Left hindlimb (tissue), 1 donor: ENCODE data around the gene PPP6R1.
A peak's percentile ranks its signal among the peaks of the same experiment; 100 is the strongest.
"Not testable (repeated sequence)": the region's sequence is repeated elsewhere in the genome, so short reads cannot be mapped to it uniquely, and the experiment has no call there.

ENCODE experiments used
- DNase-seq: peaks from one replicate; pipeline ENCODE4 v3.0.0-alpha.2; 2018

The PPP6R1 gene

DNA sequence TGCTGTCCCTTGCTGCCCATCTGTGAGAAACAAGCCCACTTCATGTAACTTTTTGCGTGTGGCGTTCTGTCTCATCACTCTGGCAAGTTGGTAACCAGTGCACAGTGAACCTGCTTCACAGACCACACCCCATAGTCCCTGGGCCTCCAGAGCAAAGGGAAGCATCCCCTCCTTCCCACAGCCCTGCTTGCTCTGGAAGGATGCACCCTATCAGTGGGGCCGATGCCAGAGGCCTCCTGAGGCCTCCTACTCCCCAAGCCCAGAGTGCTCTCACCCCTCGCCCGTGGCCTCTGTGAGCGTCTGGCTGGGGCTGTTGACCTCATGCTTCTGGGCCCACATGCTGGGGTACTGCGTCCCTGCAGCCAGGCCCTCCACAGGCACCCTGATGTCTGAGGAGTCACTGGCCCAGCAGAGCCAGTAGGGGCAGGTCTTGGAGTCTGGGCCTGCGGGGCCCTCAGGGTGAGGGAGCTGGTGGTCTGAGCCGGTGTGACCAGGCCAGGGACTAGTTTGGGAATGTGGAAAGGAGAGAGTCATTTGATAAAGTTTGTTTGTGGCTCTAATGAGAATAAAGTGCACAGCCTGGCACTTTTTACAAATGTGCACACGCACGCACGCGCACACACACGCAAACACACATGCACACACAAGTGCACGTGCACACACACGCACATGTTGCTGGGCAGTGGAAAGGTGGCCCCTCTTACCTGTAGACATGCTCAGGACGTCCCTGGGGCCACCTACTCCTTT, 35.4 kb downstream of the PPP6R1 start:
- no peak for DNase-seq

DNA sequence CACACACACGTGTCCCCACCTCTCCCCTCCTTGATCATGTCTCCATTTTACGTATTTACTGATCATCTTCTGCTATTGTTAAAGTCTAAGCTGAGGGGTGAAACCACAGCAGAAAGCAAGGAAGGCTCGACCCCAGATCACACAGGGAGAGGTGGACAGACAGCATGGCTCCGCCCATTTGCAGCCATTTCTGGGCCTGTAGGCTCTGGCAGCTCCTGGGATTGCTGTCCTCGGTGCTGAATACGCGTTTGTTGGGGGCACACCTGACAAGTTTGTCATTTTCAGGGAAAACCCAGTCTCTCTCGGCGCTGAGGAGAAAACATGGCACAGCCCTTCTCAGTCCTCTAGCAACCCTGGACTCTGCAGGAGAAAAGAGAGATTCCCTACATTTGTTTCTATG, 38.3 kb downstream of the PPP6R1 start:
- no peak for DNase-seq

DNA sequence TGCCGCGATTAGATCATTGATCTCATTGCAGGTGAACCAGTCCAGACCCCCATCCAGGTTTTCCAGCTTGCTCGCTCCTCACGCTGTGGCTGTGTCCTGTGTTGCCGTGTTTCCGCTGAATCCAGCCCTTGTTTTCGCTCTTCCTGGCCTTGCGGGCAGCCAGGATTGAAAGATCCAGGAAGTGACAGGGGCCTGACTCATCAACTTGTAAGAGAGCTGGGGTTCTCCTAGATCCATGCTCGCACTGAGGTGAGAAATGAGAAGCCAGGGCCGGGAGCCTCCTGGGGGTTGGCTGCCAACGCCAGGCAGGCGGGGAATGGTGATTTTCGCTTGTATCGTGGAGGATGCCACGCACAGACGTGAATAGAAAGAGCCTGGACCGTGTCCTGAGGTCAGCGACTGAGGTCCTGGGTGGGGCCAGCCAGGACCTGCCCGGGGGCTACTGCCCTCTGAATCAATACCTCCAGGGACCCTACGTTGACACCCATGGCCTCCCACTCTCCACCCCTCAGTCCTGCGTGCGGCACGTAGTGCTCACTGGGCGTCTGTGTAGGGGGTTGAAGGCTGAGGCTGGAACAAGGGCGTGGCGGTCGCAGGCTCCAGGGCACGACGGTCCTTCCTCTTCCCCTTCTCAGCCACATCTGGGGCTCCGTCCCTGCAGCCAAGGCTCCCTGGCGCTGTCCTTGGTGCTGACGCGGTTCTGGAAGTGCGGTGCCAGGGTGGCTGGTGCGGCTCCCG, 42.2 kb downstream of the PPP6R1 start:
- peak; percentile 81 for DNase-seq

- DNase-seq, result no peak
Observed at GRCh38 chr19:55213547-55213946, 45.3 kb downstream of the PPP6R1 start.

DNA sequence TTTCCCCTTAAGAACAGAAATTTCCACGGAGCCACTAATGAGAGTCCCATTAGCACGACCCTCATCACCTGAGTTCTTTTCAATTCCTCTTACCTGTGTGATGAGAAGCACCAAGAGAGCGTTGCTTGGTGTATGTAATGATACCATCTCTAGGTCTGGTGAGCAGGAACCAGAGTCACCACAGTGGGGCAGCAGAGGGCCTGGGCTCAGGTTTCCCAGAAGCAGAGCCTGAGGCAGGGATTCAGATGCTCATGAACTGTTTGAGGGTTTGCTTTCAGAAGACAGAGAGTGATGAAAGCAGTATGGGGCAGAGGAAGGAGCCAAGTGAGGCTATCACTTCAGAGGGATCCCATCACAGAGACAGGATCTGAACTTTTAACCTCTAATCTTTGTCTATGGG, 46.4 kb downstream of the PPP6R1 start:
- no peak for DNase-seq

DNA sequence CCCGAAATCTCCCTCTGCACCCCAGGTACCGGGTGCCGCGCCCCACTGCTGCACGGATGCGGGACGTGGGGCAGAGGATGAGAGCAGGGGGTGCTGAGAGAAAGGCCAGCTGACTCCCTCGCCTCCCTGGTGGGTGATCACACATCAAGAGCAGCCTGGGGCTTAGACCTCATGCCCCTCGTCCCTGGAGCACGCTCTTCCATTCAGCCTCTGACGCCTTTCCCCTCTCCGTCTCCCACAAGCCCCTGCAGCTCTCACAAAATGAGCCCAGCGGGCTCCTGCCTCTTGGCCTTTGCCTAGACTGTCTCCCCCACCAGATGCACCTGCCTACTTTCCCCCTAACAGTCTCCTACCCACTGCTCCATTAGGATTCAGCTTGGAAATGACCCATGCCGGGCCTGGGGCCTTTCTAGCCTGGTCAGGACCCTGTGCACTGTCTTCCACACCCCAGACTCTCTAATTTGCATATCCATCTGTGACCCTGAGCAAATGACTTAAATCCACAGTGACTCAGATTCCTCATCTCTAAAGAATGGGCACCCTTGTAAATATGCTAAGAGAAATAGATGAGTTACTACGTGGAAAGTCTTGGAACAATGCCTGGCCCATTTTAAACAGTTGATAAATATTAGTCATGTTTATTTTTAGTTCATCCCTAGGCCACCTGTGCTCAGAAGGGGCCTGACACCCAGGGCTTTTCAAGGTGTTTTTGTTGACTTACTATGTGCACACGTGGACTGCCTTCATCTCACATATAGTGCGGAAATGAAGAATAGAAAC, 48.9 kb downstream of the PPP6R1 start:
- no peak for DNase-seq

- DNase-seq, result no peak
Observed at GRCh38 chr19:55208880-55209692, 49.7 kb downstream of the PPP6R1 start, which contains the start of gene PTPRH. Gene PTPRH (minus strand): TSS chr19:55209501. CDS start chr19:55209433, 68 bp downstream.

DNA sequence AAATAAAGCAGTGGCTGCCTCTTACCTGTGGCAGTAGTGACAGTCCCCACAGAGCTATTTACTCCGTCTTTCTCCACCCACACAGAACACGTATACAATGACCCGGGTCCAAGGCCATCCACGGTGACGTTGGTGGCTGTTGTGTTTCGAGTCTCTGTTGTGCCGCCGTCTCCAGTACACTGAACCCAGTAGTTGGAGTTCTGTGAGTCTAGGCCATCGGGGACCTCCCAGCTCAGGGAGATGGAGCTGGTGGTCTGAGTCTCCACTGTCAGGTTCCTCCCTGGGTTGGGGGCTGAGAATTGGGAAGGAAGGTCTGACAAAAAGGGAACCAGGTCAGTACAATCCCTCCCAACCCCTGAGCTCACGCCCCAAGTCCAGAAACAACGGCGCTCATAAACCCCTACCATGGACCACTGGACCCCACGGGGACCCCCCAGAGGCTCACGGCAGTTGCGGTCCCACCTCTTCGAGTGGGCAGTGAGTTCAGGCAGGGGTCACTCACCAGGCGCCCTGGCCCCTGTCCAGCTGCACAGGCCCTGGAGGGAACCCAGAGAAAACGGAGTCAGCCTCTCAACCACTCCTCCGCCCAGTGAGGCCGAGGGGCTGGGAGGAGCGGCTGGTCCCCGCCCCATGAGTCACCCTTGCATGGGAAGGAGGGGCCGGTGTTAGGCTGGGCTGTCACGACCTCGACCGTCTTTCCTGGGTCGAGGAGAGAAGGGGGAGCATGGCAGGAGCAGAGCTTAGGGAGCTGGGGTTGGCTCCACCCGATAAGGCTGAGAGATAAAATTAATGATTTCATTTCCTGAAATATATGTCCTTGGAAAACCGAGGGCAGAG, 51.9 kb downstream of the PPP6R1 start:
- DNase-seq, result peak; percentile 77

GRCh38 chr19:55202199-55202598, 56.6 kb downstream of the PPP6R1 start:
- not testable (repeated sequence) for DNase-seq

DNA sequence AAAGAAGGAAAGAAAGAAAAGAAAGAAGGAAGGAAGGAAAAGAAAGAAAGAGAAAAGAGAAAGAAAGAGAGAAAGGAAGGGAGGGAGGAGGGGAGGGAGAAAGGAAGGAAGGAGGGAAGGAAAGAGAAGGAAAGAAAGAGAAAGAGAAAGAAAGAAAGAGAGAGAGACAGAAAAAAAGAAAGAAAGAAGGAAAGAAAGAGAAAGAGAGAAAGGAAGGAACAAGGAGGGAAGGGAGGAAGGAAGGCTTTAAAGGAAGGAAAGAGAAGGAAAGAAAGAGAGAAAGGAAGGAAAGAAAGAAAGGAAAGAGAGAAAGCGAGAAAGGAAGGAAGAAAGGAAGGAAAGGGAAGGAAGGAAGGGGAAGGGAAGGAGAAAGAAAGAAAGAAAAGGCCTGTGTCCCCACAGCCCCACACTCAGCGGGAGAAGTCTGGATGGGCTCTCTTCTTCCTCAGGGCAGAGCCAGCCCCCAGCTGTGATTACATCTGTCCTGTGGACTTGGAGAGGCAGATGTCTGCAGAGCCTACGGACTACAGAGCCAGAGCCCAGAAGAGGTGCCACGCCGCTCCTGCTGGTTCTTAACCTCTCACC, 59.1 kb downstream of the PPP6R1 start:
- DNase-seq, result no peak

DNA sequence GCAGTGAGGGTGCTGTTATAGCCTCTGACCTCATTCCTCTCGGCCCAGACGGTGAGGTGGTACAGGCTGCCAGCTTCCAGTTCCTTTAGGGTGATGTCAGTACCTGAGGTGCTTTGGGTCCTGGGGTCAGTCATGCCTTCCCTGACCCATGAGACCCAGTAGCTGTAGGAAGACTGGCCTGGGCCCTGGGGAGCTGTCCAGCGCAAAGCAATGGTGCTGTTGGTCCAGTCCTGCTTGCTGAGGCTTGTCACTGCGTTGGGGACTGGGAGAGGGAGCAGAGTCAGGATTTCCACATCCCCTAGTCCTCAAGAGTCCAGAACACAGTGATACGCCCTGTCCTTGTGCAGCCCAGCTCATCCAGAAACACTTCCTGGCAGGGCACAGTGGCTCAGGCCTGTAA, 60.2 kb downstream of the PPP6R1 start:
- DNase-seq, result no peak

DNA sequence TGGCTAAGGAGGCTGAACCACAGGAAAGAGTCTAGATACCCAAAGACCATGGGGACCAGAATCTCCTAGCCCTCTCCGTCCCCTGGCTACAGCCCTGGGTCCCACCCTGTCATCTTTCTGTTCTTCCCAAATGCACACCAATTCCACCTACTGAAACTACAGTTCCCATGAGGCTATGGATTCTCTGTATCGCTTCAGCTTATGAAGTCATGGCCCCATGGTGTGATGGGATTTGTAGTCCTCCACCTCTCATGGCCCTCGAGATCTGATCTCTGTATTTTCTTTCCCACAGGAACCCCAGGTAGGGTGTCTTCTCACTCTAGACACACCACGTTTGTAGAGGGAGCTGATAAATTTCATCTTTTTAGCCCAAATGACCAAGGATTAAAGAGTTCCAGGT, 61.3 kb downstream of the PPP6R1 start:
- no peak for DNase-seq

DNA sequence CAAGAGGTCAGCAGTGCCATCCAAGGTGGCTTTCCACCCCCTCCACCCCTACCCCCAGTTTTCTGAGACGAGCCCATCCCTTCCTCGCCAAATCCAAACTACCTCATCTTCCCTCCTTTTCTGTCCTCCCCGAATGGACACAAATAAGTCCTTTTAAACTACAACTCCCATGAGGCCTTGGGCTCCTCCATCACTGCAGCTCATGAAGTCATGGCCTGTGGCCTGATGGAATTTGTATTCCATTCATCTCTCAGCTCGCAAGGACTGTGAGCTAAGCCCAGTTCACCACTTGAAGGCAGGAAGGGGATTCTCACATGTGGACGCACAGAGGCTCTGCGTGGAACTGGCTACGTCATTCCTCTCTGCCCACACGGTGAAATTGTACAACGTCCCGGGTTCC, 62.0 kb downstream of the PPP6R1 start:
- DNase-seq, result no peak

- no peak for DNase-seq
Observed at GRCh38 chr19:55193481-55193880, 65.3 kb downstream of the PPP6R1 start.

GRCh38 chr19:55189403-55189835, 69.4 kb downstream of the PPP6R1 start:
- no peak for DNase-seq

- no peak for DNase-seq
Observed at GRCh38 chr19:55188625-55189024, 70.2 kb downstream of the PPP6R1 start.

GRCh38 chr19:55186080-55186479, 72.7 kb downstream of the PPP6R1 start:
- DNase-seq, result no peak

DNA sequence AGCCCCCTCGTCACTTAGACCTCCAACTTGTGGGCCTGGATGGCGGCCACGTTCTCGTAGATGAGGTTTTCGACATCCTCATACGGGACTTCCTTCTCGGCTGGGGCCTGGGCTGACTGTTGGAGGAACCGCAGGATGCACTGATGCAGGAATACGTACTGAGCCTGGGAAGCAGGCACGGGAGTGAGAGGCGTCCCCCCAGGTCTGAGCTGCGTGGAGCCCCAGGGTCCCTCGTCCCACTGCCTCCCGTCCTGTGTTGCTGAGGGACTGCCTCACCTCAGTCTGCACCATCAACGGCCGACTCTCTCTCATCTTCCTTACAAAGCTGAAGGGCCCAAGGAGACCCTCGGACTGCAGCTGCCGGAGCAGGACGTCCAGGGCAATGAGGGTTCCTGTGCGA, 77.1 kb downstream of the PPP6R1 start:
- no peak for DNase-seq
